ENCODE results near the gene TNFRSF18.

TNFRSF18 gene

GRCh38 chr1:1155258-1155657 is 51.1 kb downstream of the TNFRSF18 start:
- no peak for ATAC-seq (ENCODE audit: insufficient read depth, low read depth)
- Histone ChIP-seq H3K79me2 (ENCODE audit: insufficient read depth, low read length) (no peaks in the 10 kb centered on the region), H3K27ac (ENCODE audit: low read length) (no peak overlapping the region), H3K9ac (ENCODE audit: low read depth, low read length) (no peak overlapping the region), H2AFZ (ENCODE audit: low read depth, low read length) (no peak overlapping the region), H3K27me3 (ENCODE audit: insufficient read depth, low read length, poor library complexity) (no peaks in the 10 kb centered on the region), H3K4me2 (ENCODE audit: insufficient read depth, low read length) (no peak overlapping the region), H3K36me3 (ENCODE audit: insufficient read depth, low read length) (no peaks in the 10 kb centered on the region), H4K20me1 (ENCODE audit: insufficient read depth, low read length) (no peaks in the 10 kb centered on the region), H3K4me3 (ENCODE audit: low read depth in 1 of 2, low read length in 2 of 2) (no peak overlapping the region), H3K4me1 (ENCODE audit: insufficient read depth, low read length) (no peaks in the 10 kb centered on the region), H3K9me3 (ENCODE audit: insufficient read depth, low read length, severe bottlenecking) (peaks cover 5% of the 10 kb centered on the region)
- TF ChIP-seq EZH2 (IDR thresholded peaks at IDR 0.05; ENCODE audit: borderline replicate concordance, low read depth, low read length, severe bottlenecking) (no peak), CTCF (IDR thresholded peaks at IDR 0.05; ENCODE audit: borderline replicate concordance, extremely low read depth, low read length, poor library complexity, severe bottlenecking) (no peak)
- no peak for DNase-seq

GRCh38 chr1:1153874-1154273 is 52.5 kb downstream of the TNFRSF18 start:
- Histone ChIP-seq H3K27me3 (ENCODE audit: insufficient read depth, low read length, poor library complexity) (no peaks in the 10 kb centered on the region), H3K4me1 (ENCODE audit: insufficient read depth, low read length) (no peaks in the 10 kb centered on the region), H3K4me2 (ENCODE audit: insufficient read depth, low read length) (no peak overlapping the region), H3K4me3 (ENCODE audit: low read depth in 1 of 2, low read length in 2 of 2) (no peak overlapping the region), H4K20me1 (ENCODE audit: insufficient read depth, low read length) (no peaks in the 10 kb centered on the region), H3K27ac (ENCODE audit: low read length) (no peak overlapping the region), H2AFZ (ENCODE audit: low read depth, low read length) (no peak overlapping the region), H3K36me3 (ENCODE audit: insufficient read depth, low read length) (no peaks in the 10 kb centered on the region), H3K79me2 (ENCODE audit: insufficient read depth, low read length) (no peaks in the 10 kb centered on the region), H3K9ac (ENCODE audit: low read depth, low read length) (no peak overlapping the region), H3K9me3 (ENCODE audit: insufficient read depth, low read length, severe bottlenecking) (peaks cover 5% of the 10 kb centered on the region)
- no peak for DNase-seq
- TF ChIP-seq EZH2 (IDR thresholded peaks at IDR 0.05; ENCODE audit: borderline replicate concordance, low read depth, low read length, severe bottlenecking) (no peak), CTCF (IDR thresholded peaks at IDR 0.05; ENCODE audit: borderline replicate concordance, extremely low read depth, low read length, poor library complexity, severe bottlenecking) (no peak)
- no peak for ATAC-seq (ENCODE audit: insufficient read depth, low read depth)
